GM12878 (cell line): Measurements from ENCODE around the gene ZPR1. TPM values are rescaled to one million over a fixed set of nuclear protein-coding genes. Genes with fewer than 3 reads are reported as not detected.

Experiments used
- ATAC-seq: fragments of 200-7000 bp; cut with Tn5 transposase; 3 replicates; pipeline ENCODE4 v1.9.1; 2020; ENCODE audit warnings: mild to moderate bottlenecking, moderate library complexity
- BruUV-seq: library from RNA; stranded (reverse); fragments of 400-500 nt; replicated peaks from 2 replicates; lab custom pipeline; 2021; lab: Mats Ljungman, UMichigan
- CTCF ChIA-PET: fragments of 300-600 bp; sonication (Branson Sonifier 250); formaldehyde crosslinking; extraction: SDS; loops from one replicate; lab custom pipeline; 2021; ENCODE audit warnings: inconsistent platforms; lab: Yijun Ruan, JAX
- POLR2A ChIA-PET: fragments of 350-600 bp; formaldehyde crosslinking; extraction: SDS; loops from one replicate; lab custom pipeline; 2021; ENCODE audit warnings: inconsistent platforms; lab: Charles Lee
- RAD21 ChIA-PET: fragments of 300-600 bp; sonication (Branson Sonifier 250); formaldehyde crosslinking; loops from one replicate; lab custom pipeline; 2023; ENCODE audit warnings: antibody characterized with exemption; ENCODE audit not compliant: unreplicated experiment; lab: Charles Lee
- SMC1A ChIA-PET: fragments of 300-600 bp; sonication (Branson Sonifier 250); formaldehyde crosslinking; loops from one replicate; lab custom pipeline; 2023; ENCODE audit not compliant: unreplicated experiment, uncharacterized antibody; lab: Charles Lee
- DNase-seq: peaks from one replicate; pipeline ENCODE4 v3.0.0-alpha.2; 2011; ENCODE audit warnings: low read depth, low spot score
- FAIRE-seq: peaks from 3 replicates; lab custom pipeline; 2011; peaks lifted over from hg19 to GRCh38; lab: Jason Lieb, UNC
- H2AFZ ChIP-seq: 2 replicates; pipeline ENCODE4 v1.6.0; 2011; ENCODE audit warnings: low read depth, low read length, control low read depth; ENCODE audit not compliant: control insufficient read depth
- H3K27ac ChIP-seq: 2 replicates; pipeline ENCODE4 v1.5.1; 2011; ENCODE audit warnings: control low read depth; ENCODE audit not compliant: control insufficient read depth, insufficient read depth
- H3K27me3 ChIP-seq, 2 experiments: replicated peaks in 1 of 2; 2 replicates each; pipeline versions ENCODE4 v1.6.0 to v1.6.1; 2011; ENCODE audit warnings: low read length in 1 of 2; ENCODE audit not compliant: control insufficient read depth in 2 of 2, insufficient read depth in 2 of 2
- H3K36me3 ChIP-seq, 2 experiments: 2 replicates each; pipeline ENCODE4 v1.5.1; 2011; ENCODE audit warnings: low read length in 1 of 2; ENCODE audit not compliant: control insufficient read depth in 2 of 2, insufficient read depth in 2 of 2
- H3K4me1 ChIP-seq: 2 replicates; pipeline ENCODE4 v1.6.1; 2011; ENCODE audit warnings: mild to moderate bottlenecking, low read length, moderate library complexity, mixed read lengths; ENCODE audit not compliant: control insufficient read depth, insufficient read depth
- H3K4me2 ChIP-seq: 2 replicates; pipeline ENCODE4 v1.6.0; 2011; ENCODE audit warnings: control low read depth; ENCODE audit not compliant: control insufficient read depth, insufficient read depth
- H3K4me3 ChIP-seq: fragments of 200-600 bp; sonication (generic); 2 replicates; pipeline ENCODE4 v1.5.1; 2016
- H3K79me2 ChIP-seq: 2 replicates; pipeline ENCODE4 v1.6.0; 2011; ENCODE audit warnings: low read length; ENCODE audit not compliant: control insufficient read depth, insufficient read depth
- H3K9ac ChIP-seq: 2 replicates; pipeline ENCODE4 v1.8.0; 2011; ENCODE audit warnings: low read length, control low read depth, mixed read lengths; ENCODE audit not compliant: control insufficient read depth, insufficient read depth
- H3K9me3 ChIP-seq: replicated peaks from 3 replicates; pipeline ENCODE4 v1.5.1; 2011; ENCODE audit warnings: mild to moderate bottlenecking, low read length; ENCODE audit not compliant: control insufficient read depth, insufficient read depth
- H4K20me1 ChIP-seq: 2 replicates; pipeline ENCODE4 v1.6.0; 2011; ENCODE audit not compliant: control insufficient read depth, insufficient read depth
- FOS ChIP-seq: IDR thresholded peaks from 3 replicates; pipeline ENCODE4 v1.6.1; 2011; ENCODE audit warnings: borderline replicate concordance; ENCODE audit not compliant: insufficient read length; ENCODE audit errors: extremely low read depth
- MYC ChIP-seq: IDR thresholded peaks from 2 replicates; pipeline ENCODE4 v1.6.1; 2011; ENCODE audit warnings: mild to moderate bottlenecking, low read length, moderate library complexity, inconsistent platforms; ENCODE audit not compliant: insufficient read depth, insufficient replicate concordance, insufficient read length, severe bottlenecking
- NFXL1 ChIP-seq: fragments of 450-650 bp; IDR thresholded peaks from 2 replicates; pipeline ENCODE4 v1.6.1; 2017; ENCODE audit warnings: antibody characterized with exemption, mild to moderate bottlenecking, borderline replicate concordance
- RCOR1 ChIP-seq: conservative IDR thresholded peaks from 2 replicates; pipeline ENCODE4 v1.6.1; 2012; ENCODE audit warnings: low read depth, low read length, improper control_type of control experiment
- TBL1XR1 ChIP-seq: IDR thresholded peaks from 2 replicates; pipeline ENCODE4 v1.6.1; 2012; ENCODE audit warnings: low read depth, low read length, improper control_type of control experiment
- ZBTB11 ChIP-seq: fragments of 450-650 bp; formaldehyde crosslinking; IDR thresholded peaks from 2 replicates; pipeline ENCODE4 v1.5.0; 2022; ENCODE audit warnings: mild to moderate bottlenecking, missing genetic modification characterization
- ZNF207 ChIP-seq: fragments of 450-650 bp; IDR thresholded peaks from 2 replicates; pipeline ENCODE4 v1.6.1; 2014; ENCODE audit warnings: antibody characterized with exemption, mild to moderate bottlenecking, borderline replicate concordance
- WGBS: methylation state at CpG from one replicate; pipeline ENCODE4 v1.1.6; 2016; ENCODE audit warnings: low lambda C conversion rate; ENCODE audit not compliant: insufficient replicate concordance, insufficient coverage; ENCODE audit errors: missing lambda C conversion rate; 5-methylcytosine and 5-hydroxymethylcytosine counted together
- in situ Hi-C: fragments of 300-500 bp; cut with MboI; formaldehyde crosslinking; loops from 9 replicates; pipeline ENCODE4 v1.14.3; 2018; ENCODE audit warnings: mixed read lengths
- intact Hi-C: fragments of 100-400 bp; cut with micrococcal nuclease; formaldehyde crosslinking; loops from one replicate; pipeline ENCODE4 v1.14.2; 2022; ENCODE audit not compliant: unreplicated experiment
- polyA plus RNA-seq, 11 experiments: library from polyadenylated mRNA; depleted of rRNA in 4 of 11; unstranded in 6 of 11; stranded (reverse) in 5 of 11; fragments of >200 nt; fragmentation: Nextera tagmentation in 4 of 11; fragmentation: Illumina TruSeq in 1 of 11; extraction: Ambion mirVana in 4 of 11; extraction: Trizol in 1 of 11; gene quantifications; 1 replicate in 1 of 11; 2 replicates in 10 of 11; pipeline versions ENCODE4 v1.2.1 to v1.2.3, GENCODE V29; 2011 to 2016; ENCODE audit warnings: inconsistent platforms in 2 of 11, missing spikeins in 2 of 11, low read depth in 1 of 11
- total RNA-seq, 4 experiments: library from RNA; depleted of rRNA in 3 of 4; stranded (reverse); fragments of >200 nt in 3 of 4; fragmentation: Illumina TruSeq in 1 of 4; extraction: Trizol in 1 of 4; gene quantifications; 2 replicates each; pipeline versions ENCODE4 v1.2.1 to v1.2.3, GENCODE V29; 2013 to 2021
- TF ChIP-seq, protein P1 (sequence below), 3 experiments: IDR thresholded peaks in 2 of 3; conservative IDR thresholded peaks in 1 of 3; 2 replicates each; pipeline ENCODE4 v1.5.1; 2011; ENCODE audit warnings: low read depth in 3 of 3, low read length in 3 of 3, mild to moderate bottlenecking in 3 of 3, control low read depth in 2 of 3, moderate library complexity in 2 of 3, inconsistent platforms in 1 of 3, mixed read lengths in 1 of 3; ENCODE audit not compliant: control insufficient read depth in 2 of 3, insufficient read depth in 1 of 3; ENCODE audit errors: extremely low read depth in 1 of 3

Gene ZPR1
- total and polyA plus RNA-seq, 10 of the 15 experiments (the other 5 are each of a cell fraction or from before 2014, with no cell fraction given), result 9.3 to 89.7 (median 54.7) TPM

GRCh38 chr11:116807601-116808261, 19.9 kb upstream of the ZPR1 start:
- Histone ChIP-seq H3K9ac (no peak overlapping the region), H3K4me2 (no peak overlapping the region), H3K4me1 (no peaks in the 10 kb centered on the region), H3K36me3 (no peaks in the 10 kb centered on the region), H3K27ac (no peak overlapping the region), H4K20me1 (no peaks in the 10 kb centered on the region), H3K9me3 (no peaks in the 10 kb centered on the region), H3K79me2 (no peaks in the 10 kb centered on the region), H3K4me3 (no peak overlapping the region), H3K27me3 (no peaks in the 10 kb centered on the region; a peak in 1 of 4 replicates), H2AFZ (no peak overlapping the region)
- TF ChIP-seq, protein P1, sequence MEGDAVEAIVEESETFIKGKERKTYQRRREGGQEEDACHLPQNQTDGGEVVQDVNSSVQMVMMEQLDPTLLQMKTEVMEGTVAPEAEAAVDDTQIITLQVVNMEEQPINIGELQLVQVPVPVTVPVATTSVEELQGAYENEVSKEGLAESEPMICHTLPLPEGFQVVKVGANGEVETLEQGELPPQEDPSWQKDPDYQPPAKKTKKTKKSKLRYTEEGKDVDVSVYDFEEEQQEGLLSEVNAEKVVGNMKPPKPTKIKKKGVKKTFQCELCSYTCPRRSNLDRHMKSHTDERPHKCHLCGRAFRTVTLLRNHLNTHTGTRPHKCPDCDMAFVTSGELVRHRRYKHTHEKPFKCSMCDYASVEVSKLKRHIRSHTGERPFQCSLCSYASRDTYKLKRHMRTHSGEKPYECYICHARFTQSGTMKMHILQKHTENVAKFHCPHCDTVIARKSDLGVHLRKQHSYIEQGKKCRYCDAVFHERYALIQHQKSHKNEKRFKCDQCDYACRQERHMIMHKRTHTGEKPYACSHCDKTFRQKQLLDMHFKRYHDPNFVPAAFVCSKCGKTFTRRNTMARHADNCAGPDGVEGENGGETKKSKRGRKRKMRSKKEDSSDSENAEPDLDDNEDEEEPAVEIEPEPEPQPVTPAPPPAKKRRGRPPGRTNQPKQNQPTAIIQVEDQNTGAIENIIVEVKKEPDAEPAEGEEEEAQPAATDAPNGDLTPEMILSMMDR (IDR thresholded peaks at IDR 0.05 in 2 of 3, conservative IDR thresholded peaks at IDR 0.05 in 1 of 3; ENCODE audit: control insufficient read depth in 2 of 3, extremely low read depth in 1 of 3, insufficient read depth in 1 of 3, low read depth in 3 of 3, low read length in 3 of 3), result no peak
- TF ChIP-seq ZBTB11 (CRISPR knock-in tag), result no peak
- TF ChIP-seq FOS, result no peak
- TF ChIP-seq ZNF207, result no peak
- no peak for TF ChIP-seq RCOR1
- no peak for TF ChIP-seq TBL1XR1
- no peak for TF ChIP-seq NFXL1
- no peak for TF ChIP-seq MYC
- intact Hi-C loops, result no loop called here
- in situ Hi-C loops, result no loop called here
- no peak for ATAC-seq
- ChIA-PET RAD21 (no interaction called here), SMC1A (no interaction called here), CTCF (interaction anchor here (1.0 kb wide), 1 partner anchor 17 kb away, joined by 4 read pairs; the partner anchor contains the start of gene APOA5), POLR2A (no interaction called here)
- DNase-seq, result no peak
- no TSS peak for BruUV-seq
- no peak for FAIRE-seq
- WGBS, result 59% methylated on average over 6 of the region's 6 CpGs
